ENCODE results near the gene LRRTM3. TPM values are rescaled to one million over a fixed set of nuclear protein-coding genes. Genes with fewer than 3 reads are reported as not detected.
A peak's percentile ranks its signal among the peaks of the same experiment; 100 is the strongest.

The LRRTM3 gene
- total RNA-seq = not detected

DNA sequence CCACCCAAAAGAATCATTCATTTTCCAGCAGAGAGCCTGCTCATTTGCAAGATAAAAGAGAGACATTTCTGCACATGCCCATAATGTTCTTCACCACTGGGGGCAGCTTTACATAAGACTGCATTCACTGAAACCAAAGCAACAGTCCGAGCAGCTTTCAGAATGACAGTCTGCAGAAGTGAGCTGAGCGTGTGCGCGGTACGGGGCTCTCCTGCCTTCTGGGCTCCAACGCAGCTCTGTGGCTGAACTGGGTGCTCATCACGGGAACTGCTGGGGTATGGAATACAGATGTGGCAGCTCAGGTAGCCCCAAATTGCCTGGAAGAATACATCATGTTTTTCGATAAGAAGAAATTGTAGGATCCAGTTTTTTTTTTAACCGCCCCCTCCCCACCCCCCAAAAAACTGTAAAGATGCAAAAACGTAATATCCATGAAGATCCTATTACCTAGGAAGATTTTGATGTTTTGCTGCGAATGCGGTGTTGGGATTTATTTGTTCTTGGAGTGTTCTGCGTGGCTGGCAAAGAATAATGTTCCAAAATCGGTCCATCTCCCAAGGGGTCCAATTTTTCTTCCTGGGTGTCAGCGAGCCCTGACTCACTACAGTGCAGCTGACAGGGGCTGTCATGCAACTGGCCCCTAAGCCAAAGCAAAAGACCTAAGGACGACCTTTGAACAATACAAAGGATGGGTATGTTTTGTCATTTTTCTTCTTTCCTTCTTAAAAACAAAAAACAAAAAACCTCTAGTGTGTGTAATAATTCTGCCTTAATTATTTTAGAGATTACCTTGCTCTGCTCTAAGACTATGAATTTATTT is at the start of gene LRRTM3:
TSS of gene LRRTM3 (plus strand) at position 141 of the 820 bp plus-strand sequence.
- peak; percentile 68 for ATAC-seq

DNA sequence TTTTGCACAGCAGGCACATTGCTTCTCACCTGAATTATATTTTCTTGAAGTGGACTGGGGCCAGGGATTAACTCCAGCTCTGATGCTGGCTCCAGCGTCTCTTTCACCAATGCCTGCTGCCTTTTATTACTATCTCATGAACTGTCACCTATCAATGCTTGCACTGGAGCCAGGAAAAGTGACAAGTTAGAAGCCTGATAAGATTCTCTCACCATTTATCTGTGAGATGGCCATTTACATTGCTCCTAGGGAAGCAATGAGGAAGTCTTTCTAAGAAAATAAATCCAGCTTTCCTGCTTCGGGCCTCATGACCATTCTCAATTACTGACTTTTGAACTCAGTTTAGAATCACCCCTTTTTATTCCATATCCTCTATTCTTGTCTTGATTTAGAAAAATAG is 48.5 kb upstream of the LRRTM3 start:
- ATAC-seq = no peak

- ATAC-seq = no peak
Measured at GRCh38 chr10:66880292-66880691, 45.5 kb upstream of the LRRTM3 start.

DNA sequence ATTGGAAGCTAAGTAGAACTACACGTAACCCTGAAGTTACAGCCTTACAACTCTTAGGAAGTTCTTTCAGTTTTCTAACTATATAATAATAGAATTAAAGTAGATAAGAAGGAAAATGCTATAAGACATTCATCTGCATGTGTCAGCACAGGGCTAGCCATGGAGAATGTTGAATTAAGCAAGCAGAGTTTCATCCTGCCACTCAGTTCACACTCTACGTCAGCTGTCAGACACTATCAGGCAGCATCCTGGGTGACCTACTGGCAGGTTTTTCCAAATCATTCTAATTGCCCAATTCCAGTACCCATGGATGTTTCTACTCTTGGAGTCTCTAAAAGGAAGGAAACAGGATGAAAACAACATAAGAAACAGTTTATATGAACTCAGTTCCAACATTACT is 45.0 kb upstream of the LRRTM3 start:
- no peak for ATAC-seq

- no peak for ATAC-seq
Measured at GRCh38 chr10:66881814-66882213, 44.0 kb upstream of the LRRTM3 start.

DNA sequence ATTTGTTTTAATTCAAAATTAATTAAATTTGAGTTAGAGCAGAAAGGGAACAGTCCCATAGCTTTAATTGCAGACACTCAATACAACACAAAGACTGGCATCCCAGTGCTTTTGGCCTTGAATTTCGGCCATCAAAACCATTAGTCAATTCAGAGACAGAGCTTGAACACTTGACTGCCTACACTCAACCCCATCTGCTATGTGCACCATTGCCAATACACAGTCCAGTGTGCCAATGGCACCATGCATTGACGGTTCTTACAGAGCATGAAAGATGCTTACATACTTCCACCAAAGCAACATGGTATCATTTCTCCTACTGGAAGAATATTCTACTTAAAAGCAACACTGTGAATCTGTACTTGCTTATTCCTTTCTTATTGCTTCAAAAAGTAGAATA is 43.6 kb upstream of the LRRTM3 start:
- no peak for ATAC-seq

GRCh38 chr10:66886848-66887247 is 39.0 kb upstream of the LRRTM3 start:
- ATAC-seq = no peak

- ATAC-seq = no peak
Measured at GRCh38 chr10:66888237-66888636, 37.6 kb upstream of the LRRTM3 start.

DNA sequence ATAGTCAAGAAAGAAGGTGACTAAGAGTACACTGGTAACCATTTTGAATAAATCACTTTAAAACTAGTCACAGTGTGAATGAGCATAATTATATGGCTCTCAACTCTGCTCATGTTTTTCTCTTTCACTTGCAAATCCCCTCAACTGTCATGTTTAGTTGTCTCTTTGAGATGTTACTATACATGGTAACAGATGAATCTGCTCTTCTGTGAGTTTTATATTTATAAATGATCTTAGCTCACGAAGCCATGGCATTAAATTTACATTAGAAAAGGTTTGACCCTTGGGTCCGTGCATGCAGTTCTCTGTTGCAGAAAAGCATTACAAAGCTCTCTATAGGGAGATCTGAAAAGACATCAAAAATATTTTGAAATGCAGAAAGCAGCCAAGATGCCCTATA is 33.0 kb upstream of the LRRTM3 start:
- ATAC-seq = no peak

DNA sequence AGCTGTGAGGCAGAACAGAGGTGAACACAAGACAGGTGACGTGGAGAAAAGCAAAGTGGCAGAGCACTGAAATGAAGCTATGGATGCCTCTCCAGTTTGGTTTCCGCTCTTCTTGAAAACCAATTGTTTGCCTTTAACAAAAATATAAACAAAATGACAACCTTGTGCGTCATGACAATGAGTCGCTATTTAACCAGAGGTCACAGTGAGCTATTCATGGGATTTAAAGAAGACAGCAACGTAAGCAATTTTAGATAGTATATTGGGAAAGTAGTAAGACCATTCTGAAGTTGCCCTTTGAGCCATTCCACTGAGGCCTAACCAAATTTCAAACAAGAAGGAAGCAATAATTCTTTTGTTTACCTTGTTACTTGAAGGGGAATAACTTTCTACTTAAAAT is 15.2 kb upstream of the LRRTM3 start:
- ATAC-seq = no peak

DNA sequence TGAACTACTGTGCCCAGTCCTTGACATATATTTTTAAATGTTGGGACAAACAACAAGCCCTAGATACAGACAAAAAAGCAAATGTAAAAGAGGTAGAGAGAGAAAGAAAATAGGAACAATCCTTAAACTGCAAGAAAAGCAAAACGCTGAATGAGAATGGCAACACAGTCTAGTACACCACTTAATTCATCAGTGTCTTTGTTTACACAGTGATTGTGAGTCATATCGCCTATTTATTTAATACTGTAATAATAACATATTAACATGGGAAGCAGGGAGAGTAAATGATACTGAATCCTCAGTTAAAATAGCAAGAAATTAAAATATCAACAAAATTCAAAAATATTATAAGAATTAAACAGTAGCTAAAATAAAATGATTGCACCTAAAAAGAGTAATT is 9.8 kb upstream of the LRRTM3 start:
- ATAC-seq = no peak

DNA sequence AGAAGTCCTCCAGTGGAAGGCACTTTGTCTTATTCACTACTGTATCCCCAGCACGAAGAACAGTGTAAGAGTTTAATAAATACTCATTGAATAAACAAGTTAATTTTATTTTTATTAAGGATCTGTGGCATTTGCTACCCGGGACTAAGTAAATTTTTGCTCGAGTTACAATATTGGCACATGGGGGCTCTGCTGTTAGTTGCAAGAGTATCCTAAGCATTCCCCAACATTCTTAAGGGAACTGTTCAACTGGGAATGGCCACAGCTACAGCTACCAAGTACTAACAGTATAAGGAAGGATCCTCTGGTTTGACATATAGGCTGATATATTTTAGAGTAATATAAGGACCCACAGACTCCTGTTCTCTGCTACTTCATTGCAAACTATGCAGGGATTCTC is 8.7 kb upstream of the LRRTM3 start:
- no peak for ATAC-seq

GRCh38 chr10:66919248-66919647 is 6.6 kb upstream of the LRRTM3 start:
- no peak for ATAC-seq

DNA sequence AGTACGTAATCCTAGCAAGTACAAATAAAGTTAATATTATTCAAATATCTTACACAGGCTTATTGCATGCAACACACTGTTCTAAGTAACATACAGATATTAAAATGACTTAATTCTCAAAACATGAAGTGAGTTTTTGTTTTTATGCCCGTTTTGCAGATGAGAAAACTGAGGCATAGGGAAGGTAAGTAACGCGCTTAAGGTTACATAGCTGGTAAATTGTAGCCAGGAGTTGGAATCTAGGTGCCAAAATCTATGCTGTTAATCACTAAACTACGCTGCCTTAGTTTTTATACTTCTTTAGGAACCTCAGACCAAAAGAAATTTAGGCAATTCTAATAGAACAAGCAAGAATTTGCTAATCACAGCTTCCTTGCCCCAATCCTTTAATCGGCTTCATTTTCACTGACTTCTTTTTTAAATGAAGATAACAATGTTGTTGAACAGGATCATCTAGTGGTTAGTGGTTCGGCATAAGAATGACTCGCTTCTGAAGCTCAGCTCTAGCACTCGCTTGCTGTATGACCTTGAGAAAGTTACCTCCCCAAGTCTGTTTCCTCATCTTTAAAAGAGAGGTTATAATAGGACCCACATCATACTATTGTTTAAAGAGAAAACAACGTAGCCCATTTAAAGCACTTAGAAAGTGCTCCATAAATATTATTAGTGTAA is 1.0 kb upstream of the LRRTM3 start:
- no peak for ATAC-seq

- no peak for ATAC-seq
Measured at GRCh38 chr10:66925373-66925772, 463 bp upstream of the LRRTM3 start.

DNA sequence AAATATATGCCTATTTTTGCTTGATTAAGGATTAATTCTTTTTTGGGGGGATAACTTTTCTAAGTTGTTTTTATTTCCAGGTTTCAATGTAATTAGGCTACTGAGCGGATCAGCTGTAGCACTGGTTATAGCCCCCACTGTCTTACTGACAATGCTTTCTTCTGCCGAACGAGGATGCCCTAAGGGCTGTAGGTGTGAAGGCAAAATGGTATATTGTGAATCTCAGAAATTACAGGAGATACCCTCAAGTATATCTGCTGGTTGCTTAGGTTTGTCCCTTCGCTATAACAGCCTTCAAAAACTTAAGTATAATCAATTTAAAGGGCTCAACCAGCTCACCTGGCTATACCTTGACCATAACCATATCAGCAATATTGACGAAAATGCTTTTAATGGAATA is 1.0 kb downstream of the LRRTM3 start:
- no peak for ATAC-seq

- ATAC-seq = no peak
Measured at GRCh38 chr10:66927251-66927935, 1.6 kb downstream of the LRRTM3 start.

DNA sequence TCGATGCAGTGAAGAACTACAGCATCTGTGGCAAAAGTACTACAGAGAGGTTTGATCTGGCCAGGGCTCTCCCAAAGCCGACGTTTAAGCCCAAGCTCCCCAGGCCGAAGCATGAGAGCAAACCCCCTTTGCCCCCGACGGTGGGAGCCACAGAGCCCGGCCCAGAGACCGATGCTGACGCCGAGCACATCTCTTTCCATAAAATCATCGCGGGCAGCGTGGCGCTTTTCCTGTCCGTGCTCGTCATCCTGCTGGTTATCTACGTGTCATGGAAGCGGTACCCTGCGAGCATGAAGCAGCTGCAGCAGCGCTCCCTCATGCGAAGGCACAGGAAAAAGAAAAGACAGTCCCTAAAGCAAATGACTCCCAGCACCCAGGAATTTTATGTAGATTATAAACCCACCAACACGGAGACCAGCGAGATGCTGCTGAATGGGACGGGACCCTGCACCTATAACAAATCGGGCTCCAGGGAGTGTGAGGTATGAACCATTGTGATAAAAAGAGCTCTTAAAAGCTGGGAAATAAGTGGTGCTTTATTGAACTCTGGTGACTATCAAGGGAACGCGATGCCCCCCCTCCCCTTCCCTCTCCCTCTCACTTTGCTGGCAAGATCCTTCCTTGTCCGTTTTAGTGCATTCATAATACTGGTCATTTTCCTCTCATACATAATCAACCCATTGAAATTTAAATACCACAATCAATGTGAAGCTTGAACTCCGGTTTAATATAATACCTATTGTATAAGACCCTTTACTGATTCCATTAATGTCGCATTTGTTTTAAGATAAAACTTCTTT is 2.3 kb downstream of the LRRTM3 start:
- no peak for ATAC-seq

DNA sequence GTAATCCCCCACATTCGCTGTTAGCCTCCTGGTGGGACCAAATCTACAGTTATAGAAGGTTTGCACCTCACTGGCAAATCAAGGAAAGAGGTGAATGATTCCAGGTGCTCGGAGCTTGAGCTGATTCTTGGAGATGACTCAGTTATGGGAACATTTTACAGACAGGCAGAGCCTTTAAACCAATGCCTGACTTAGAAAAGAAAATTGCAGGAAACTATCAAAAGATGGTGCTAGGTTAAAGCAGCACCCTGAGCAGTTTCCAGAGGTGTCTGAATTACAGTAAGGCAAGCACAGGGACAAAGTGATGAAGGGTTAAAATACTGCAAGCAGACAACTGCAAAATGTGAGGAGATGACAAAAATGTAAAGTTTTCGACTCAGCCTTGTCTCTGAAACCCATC is 2.9 kb downstream of the LRRTM3 start:
- no peak for ATAC-seq

GRCh38 chr10:66929375-66929774 is 3.5 kb downstream of the LRRTM3 start:
- ATAC-seq = no peak

- no peak for ATAC-seq
Measured at GRCh38 chr10:66931340-66931948, 5.6 kb downstream of the LRRTM3 start.

DNA sequence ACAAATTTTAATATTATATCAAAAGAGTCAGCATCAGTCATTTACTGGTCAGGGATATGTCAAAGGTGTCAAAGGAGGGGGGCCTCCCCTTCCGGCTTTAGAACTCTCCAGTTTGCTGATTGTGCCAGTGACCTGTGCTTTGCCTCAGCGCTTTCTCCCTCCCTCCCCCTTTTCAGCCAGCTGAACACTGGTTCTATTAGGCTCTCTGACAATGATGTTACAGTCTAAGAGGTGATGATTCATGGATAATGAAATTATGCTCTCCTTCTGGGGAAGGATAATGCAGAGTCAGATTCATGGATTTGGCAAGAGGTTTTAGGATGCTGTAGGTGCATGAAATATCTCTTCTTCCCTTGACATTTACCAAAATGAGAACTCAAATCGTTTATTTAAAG is 6.1 kb downstream of the LRRTM3 start:
- ATAC-seq = no peak
